B cell (primary cell): ENCODE measurements around the gene SCNN1B.
"Not testable (repeated sequence)": the region's sequence is repeated elsewhere in the genome, so short reads cannot be mapped to it uniquely, and the experiment has no call there.

ENCODE experiments used
- EZH2 ChIP-seq: IDR thresholded peaks from 2 replicates; pipeline ENCODE4 v1.6.1; 2012; ENCODE audit warnings: borderline replicate concordance, low read depth, mild to moderate bottlenecking, moderate library complexity, low read length; ENCODE audit not compliant: insufficient read depth, poor library complexity, severe bottlenecking
- TF ChIP-seq, protein P1 (sequence below): fragments of 200-600 bp; IDR thresholded peaks from one replicate; pipeline ENCODE4 v1.8.0; 2022; ENCODE audit warnings: antibody characterized with exemption, mild to moderate bottlenecking

DNA sequence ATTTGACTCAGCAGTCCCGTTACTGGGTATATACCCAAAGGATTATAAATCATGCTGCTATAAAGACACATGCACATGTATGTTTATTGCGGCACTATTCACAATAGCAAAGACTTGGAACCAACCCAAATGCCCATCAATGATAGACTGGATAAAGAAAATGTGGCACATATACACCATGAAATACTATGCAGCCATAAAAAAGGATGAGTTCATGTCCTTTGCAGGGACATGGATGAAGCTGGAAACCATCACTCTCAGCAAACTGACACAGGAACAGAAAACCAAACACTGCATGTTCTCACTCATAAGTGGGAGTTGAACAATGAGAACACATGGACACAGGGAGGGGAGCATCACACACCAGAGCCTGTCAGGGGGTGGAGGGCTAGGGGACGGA lies 2.3 kb upstream of the SCNN1B start:
- not testable (repeated sequence) for TF ChIP-seq EZH2
- TF ChIP-seq, protein P1, sequence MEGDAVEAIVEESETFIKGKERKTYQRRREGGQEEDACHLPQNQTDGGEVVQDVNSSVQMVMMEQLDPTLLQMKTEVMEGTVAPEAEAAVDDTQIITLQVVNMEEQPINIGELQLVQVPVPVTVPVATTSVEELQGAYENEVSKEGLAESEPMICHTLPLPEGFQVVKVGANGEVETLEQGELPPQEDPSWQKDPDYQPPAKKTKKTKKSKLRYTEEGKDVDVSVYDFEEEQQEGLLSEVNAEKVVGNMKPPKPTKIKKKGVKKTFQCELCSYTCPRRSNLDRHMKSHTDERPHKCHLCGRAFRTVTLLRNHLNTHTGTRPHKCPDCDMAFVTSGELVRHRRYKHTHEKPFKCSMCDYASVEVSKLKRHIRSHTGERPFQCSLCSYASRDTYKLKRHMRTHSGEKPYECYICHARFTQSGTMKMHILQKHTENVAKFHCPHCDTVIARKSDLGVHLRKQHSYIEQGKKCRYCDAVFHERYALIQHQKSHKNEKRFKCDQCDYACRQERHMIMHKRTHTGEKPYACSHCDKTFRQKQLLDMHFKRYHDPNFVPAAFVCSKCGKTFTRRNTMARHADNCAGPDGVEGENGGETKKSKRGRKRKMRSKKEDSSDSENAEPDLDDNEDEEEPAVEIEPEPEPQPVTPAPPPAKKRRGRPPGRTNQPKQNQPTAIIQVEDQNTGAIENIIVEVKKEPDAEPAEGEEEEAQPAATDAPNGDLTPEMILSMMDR: not testable (repeated sequence)
